Activated CD4-positive, alpha-beta T cell treated with anti-CD3 and anti-CD28 coated beads for 1 hour (primary cell): ENCODE measurements around the gene PRKAR1B.

Experiments used
- DNase-seq: peaks from one replicate; pipeline ENCODE4 v3.0.0-alpha.2; 2020

The PRKAR1B gene

DNA sequence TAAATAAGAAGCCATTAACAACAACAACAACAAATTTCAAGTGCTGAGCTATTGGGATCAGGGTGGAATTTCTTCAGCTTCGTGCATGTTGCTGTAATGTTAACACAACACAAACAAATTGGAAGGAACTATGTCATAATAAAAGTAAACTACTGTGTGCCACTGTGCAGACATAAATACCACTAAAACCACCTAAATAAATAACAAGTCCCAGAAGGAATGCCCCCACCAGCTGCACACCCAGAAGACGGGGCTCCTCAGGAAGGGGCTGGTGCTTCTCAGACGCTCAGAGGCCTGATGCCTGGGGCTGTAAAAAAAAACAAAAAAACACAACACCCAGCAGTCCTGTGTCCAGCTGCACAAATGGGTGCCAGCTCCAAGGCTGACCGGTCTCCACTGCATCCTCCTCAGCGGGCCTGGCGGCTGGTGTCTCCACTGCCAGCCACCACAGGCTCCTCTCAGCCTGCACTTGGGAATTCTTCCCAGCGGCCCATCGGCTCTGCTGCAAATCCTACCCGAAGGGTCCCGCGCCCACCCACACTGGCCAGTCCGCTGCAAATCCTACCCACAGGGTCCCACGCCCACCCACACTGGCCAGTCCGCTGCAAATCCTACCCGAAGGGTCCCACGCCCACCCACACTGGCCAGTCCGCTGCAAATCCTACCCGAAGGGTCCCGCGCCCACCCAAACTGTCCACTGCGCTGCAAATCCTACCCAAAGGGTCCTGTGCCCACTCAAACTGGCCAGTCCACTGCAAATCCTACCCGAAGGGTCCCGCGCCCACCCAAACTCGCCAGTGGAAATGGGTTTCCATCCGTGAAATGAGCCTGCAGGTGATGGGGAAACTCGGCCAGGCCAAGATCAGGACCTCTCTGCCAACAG lies 36.4 kb downstream of the PRKAR1B start:
- DNase-seq: no peak

DNA sequence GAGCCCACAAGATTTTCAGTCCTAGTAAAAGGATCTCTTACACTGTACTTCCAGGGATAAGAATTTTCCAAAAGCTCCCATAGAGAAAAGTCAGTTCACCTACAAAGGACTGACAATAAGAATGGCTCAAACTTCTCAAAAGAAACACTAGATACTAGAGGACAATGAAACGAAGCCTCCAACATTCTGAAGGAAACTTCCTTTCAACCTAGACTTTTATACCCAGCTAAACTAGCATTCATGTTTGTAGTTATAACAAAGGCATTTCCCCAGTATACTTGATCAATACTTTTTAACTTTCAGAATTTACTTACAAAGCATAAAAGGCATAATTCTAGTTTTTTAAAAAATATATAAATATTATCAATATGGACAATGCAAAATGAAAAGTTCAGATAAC lies 41.5 kb downstream of the PRKAR1B start:
- DNase-seq: no peak

DNA sequence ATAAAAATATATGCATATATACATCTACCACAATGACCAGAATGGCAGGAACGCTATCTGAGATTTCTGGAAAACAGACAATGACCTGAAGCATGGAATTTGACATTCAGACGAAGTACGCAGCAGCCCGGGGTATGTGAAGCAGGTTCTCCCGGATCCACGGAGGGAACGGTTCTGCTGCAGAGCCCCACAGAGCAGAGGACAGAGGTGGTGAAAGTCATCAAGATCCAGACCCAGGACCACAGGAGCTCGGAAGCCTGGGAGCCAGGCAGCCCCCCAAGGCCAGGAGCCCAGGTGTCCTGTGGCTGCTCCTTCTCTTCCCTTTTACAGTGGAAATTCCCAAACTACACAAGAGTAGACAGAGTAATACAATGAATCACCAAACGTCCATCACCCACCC lies 42.7 kb downstream of the PRKAR1B start:
- no peak for DNase-seq

DNA sequence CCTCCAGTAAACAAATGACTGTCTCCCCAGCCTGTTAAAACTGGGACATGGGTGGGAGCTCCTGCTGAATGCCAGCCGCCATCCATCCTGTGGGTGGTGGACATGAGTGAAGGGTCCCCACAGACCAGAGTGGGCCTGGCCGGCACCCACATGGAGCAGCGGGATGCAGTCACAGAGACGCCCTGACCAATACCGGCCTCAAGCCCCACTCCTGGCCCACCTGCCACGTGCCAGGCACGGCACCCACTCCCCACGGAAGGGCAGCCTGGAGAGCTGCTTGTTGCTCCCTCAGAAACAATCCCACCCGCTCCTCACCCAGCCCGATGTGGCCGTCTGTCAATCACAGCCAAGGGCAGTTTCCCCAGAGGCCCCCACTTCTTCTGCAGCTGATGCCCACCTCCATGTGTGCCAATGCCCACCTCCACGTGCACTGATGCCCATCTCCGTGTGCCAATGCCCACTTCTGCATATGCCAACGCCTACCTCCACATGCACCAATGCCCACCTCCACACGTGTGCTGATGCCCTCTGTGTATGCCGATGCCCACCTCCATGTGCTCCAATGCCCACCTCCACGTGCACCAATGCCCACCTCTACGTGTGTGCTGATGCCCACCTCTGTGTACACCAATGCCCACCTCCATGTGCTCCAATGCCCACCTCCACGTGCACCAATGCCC lies 43.4 kb downstream of the PRKAR1B start:
- DNase-seq: no peak

DNA sequence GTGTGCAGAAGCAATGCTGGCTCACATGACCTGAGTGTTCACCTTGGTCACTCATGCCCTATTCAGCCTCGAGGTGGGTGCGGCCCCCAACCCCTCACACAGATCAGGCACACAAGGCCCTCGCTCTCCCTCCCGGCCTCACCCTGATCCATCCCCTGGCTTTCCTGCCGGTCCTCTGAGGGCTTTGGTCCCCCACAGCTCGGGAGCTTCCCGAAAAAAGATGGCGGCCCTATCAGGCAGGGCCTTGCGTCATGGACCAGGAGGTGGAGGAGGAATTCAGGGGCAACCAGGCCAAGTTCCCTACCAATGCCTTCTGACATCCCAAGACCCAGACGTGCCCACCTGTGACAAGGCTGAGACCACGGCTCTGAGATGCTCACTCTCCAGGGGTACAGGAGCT lies 44.3 kb downstream of the PRKAR1B start:
- no peak for DNase-seq

DNA sequence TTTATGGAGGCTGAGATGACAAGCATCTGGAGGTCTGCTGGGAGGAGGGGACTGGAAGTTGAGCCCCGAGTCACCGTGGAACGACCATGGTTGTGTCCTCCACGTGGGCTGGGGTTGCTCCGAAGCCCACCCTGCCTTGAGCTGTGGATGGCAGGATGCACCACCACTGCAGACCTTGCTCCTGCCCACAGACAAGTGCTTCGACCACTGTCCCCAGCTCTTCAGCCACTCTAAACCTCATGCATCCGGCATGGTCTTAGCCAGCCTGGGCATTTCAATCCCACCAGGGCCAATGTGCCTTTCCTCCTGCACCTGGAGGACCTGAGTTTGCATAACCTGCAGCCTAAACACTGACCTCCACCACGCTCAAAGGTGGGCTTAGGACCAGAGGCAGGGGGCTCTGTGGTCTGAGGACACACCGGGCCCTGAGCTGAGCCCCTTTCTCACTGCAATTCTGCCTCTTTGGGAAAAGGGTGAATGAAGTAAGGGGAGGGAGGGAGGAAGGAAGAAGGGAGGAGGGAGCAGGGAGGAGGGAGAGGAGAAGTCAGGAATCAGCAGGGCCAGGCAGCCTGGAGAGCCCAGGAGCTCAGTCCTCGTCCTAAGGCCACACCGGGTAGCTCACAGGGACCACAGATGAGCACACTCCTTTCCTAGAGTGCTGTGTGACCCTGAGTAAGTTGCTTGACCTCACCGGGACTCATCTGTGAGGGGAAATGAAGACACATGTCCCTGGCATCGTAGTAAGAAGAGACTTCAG lies 45.4 kb downstream of the PRKAR1B start:
- DNase-seq: no peak

DNA sequence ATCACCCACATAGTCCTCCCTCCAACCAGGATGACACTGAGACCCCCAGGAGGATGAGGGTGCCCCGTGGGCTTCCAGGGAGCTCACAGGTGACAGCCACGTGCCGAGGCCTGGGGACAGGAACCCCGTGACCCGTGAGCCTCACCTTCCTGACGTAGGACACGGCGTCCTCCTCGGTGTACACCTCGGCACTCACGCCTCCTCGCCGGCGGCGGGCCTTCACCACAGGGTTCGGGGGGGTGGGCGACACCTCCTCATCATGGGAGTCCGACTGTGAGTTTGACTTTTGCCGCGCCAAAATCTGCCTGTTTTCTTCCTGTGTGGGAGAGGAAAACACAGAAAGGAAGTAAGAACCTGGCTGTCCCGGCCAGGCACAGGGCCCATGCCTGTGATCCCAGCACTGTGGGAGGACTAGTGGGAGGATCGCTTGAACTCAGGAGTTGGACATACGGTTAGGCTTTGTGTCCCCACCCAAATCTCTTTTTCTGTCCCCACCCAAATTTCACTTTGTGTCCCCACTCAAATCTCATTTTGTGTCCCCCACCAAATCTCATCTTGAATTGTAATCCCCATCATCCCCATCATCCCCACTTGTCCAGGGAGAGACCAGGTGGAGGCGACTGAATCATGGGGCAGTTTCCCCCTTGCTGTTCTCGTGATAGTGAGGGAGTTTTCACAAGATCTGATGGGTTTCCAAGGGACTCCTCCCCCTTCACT lies 46.5 kb downstream of the PRKAR1B start:
- no peak for DNase-seq

DNA sequence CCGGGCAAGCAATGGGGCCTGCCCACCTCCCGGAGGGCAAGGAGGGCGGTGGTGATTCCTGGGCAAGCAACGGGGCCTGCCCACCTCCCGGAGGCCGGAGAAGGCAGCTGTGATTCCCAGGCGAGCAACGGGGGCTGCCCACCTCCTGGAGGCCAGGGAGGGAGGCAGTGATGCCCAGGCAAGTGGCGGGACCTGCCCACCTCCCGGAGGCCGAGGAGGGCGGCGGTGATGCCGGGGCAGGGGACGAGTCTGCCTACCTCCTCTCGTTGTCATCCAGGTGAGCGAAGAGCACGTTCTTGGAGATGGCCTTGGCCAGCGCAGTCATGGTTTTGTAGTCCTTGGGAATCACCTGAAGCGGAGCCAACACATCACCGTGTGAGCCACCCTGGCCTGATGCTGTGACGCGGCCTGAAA lies 50.1 kb downstream of the PRKAR1B start:
- no peak for DNase-seq

DNA sequence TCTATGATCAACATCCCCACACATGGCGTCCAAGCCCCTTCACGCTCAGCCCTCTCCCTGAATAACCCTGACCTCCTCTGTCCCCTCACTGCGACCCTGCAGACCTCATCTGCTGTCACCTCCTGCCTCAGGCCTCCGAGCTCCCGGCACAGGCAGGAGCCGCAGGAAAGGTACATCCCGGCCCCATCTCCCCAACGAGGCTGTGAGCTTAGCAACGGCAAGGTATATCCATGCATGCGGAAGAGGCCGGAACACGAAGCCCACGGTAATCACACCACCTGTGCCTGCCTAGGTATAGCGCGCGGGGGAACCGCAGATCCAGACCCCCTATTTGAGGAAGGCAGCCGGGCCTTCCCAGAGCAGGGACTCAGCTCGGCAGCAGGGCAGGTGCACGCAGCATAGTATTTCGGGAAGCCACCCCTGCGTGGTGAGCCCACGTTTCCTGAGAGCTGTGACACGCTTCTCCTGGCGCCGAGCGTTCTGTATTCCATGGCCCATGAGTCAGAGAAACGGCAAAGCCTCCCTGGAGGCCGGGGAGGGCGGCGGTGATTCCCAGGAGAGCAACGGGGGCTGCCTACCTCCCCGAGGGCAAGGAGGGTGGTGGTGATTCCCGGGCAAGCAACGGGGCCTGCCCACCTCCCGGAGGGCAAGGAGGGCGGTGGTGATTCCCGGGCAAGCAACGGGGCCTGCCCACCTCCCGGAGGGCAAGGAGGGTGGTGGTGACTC lies 50.7 kb downstream of the PRKAR1B start:
- DNase-seq: no peak

DNA sequence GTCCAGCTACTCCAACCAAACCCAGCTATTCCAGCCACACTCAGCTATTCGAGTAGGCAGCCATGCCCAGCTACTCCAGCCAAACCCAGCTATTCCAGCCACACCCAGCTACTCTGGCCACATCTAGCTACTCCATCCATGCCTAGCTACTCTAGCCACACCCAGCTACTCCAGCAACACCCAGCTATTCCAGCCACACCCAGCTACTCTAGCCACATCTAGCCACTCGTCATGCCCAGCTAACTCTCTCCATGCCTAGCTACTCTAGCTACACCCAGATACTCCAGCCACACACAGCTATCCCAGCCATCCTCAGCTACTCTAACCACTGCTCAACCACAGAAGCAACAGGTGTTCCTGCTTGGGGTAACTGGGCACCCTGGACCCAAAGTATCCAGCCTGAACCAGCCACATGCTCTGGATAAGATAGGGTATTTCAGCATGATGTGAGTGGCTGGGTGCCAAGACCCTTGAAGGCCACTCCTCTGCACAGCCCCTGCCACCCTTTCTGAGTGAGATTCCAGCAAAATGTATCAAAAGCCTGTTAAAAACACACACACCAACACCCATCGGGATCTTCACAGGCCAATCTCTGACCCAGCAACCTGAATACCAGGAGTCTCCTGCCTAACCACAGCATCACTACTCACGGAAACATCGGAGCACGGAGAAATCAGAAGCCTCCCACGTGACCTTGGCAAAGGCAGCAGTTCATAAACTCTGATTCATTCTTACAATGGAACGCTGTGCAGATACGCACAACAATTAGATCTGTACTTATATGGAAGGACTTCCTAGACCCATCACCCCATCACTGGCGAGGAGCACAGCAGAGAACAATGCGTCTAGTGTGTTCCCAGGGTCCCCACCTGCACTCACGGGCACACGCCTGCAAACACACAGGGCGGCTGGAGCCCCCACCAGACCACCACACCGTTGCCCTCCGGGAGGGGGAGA lies 52.3 kb downstream of the PRKAR1B start:
- DNase-seq: no peak

DNA sequence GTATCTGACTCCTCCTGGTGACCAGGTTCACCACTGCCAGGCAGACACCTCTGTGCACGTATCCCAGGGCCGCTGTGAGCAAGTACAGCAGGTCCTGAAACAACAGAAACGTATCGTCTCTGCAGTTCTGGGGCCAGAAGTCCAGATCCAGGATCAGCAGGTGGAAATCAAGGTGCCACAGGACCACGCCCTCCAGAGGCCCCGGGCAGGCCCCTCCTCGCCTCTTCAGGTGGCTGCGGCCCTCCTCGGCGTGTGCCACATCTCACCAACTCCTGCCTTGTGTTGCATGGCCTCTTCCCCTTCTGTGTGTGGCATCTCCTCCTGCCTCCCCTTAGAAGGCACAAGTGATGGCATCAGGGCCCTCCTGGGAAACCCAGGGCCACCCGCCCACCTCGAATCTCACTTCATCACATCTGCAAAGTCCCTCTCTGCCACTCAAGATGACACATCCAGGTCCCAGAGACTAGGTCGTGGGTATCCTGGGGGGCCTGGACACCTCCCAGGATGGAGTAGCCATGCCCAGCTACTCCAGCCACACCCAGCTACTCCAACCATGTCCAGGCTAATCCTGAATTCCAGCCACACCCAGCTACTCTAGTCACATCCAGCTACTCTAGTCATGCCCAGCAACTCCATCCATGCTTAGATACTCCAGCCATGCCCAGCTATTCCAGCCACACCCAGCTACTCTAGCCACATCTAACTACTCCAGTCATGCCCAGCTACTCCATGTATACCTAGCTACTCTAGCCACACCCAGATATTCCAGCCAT lies 53.2 kb downstream of the PRKAR1B start:
- DNase-seq: no peak

DNA sequence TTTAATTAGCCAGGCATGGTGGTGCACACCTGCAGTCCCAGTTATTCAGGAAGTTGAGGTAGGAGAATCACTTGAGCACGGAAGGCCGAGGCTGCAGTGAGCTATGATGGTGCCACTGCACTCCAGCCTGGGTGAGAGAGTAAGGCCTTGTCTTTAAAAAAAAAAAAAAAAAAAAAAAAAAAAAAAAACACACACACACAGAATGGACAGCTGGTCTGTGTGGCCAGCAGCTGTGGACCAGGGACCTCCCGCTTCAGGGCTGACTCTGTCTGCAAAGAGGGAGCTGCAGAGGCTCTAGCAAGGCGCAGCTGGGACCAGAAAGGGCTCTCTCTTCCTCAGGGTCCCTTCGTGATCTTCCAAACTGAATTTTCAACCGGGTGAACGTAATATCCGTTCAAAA lies 54.2 kb downstream of the PRKAR1B start:
- DNase-seq: no peak

DNA sequence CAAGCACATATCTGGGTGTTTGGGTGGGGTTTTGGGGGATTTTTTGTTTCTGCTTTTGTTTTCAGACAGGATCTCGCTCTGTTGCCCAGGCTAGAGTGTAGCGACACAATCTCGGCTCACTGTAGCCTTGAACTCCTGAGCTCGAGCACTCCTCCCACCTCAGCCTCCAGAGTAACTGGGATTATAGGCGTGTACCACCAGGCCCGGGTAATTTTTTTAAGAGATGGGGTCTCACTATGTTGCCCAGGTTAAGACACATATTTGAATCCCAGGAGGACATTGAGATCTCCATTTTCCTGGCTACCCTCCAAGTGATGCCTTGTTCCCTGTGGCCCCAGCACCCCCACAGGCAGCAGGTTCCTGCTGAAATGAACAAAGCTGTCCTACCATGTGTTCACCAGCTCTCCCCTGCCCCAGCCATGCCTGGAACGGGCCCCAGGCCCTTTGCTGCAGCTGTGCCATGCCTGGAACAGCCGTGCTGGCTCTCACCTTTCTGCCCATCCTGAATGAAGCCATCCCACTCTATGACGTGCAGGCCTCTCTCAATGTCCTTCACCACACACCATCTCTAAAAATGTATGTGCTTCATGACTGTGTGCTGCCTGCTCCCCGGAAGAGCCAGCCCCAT lies 55.6 kb downstream of the PRKAR1B start:
- DNase-seq: no peak

DNA sequence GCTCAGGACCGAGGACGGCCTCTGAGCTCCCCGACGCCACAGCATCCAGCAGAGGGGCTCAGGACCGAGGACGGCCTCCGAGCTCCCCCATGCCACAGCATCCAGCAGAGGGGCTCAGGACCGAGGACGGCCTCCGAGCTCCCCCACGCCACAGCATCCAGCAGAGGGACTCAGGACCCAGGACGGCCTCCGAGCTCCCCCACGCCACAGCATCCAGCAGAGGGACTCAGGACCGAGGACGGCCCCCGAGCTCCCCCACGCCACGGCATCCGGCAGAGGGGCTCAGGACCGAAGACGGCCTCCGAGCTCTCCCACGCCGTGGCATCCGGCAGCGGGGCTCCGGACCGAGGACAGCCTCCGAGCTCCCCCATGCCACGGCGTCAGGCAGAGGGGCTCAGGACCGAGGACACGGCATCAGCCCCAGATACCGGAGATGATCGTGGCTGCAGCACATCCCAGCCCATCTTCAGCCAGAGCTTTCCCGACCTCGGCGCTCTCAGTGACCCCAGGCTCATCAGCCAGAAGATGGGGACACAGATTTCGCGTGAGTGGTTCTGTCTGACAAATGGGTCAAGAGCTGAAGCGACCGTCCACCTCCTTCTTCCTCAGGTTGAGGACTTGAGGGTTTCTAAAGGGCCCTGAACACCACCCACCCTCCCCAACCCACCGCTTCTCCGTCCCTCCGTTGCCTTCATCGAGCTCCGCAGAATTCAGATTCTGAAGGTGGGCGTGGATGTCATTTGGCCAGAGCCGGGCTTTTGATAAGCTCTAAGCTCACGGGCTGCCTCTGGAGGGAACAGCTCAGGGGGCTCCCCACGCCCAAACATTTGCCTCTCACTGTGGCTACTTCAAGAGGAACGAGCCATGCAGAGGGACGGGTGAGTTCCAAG lies 56.3 kb downstream of the PRKAR1B start:
- no peak for DNase-seq

DNA sequence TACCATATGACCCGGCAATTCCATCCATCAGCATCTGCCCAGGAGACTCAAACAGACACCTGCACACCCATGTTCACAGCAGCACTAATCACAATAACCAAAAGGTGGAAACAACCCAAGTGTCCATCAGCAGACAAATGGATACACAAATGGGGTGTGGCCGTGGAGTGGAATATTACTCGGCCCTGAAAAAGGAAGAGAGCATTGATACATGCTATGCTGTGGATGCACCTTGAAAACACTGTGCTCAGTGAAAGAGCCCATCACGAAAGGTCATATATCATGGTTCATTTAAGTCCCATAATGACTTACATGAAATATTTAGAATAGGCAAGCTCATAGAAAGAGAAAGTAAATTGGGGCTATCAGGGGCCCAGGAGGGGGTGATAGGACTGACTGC lies 58.1 kb downstream of the PRKAR1B start:
- DNase-seq: no peak

DNA sequence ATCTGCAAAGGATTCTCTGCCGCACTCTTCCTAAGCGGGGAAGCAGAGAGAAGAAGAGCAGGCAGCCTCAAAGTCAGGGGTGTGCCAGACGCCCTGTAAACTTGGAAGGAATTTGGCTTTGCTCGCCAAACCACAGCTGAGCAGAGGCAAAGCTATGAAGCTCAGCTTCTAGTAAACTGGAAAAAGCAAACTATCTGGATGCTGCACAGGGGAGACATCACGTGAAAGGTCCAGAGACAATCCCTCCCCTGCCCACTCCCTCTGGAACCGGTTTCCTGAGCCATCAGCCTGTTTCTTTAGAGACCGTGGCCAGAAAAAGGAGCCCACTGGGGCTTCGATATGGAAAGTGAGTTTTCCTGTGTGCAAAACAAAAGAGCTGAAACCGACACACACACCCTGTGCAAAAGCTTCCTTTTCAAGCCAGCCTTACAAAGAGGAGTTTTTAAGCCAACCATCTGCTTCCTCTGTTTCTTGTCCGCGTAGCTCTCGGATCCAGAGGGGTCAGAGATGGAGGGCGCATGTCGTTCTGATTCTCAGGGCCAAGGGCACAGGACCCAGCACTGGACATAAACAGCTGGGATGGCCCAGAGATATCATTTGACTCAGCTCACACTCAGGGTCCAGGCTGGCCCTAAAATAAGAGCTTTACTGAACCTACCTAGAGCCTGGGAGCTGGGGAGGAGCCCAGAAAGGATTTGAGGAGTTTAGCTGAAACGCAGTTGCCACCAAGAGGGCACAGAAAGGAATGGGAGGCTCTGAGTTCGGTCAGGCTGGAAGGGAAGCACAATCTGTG lies 58.7 kb downstream of the PRKAR1B start:
- no peak for DNase-seq

DNA sequence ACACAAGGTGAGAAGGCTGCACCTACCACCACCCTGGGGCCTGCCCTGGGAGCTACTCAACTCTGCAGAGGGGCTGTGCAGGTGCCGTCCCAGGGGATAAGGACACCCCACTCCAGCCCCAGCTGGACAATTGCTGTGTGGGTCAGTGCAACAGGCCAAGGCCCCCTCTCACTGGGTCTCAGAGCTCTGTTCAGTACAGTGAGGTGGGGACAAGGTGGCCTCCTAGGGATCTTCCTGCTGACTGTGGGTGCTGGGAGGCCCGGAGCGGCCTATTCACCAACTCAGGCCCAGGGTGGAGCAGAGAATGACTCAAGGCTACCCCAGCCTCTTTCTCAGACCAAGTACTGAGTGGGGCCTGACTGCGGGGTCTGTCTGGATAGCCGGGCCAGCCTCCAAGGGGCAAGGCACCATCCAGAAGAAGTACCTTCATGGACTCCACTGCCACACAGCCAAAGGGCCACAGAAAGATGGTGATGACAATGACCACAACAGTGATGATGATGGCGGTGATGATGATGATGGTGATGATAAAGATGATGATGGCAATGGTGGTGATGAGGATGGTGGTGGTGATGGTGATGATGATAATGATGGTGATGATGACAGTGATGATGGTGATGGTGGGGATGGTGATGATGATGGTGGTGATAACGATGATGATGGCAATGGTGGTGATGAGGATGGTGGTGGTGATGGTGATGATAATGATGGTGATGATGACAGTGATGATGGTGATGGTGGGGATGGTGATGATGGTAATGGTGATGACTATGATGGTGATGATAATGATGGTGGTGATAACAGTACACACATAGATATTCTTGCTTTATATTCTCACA lies 60.4 kb downstream of the PRKAR1B start:
- DNase-seq: no peak
